CD14-positive monocyte (primary cell): Measurements from ENCODE around the gene PPP2R1A. TPM values are rescaled to one million over a fixed set of nuclear protein-coding genes. Genes with fewer than 3 reads are reported as not detected.

Source experiments
- DNase-seq, 3 donors: peaks; one replicate each; pipeline ENCODE4 v3.0.0-alpha.2; 2011 to 2022
- H2AFZ ChIP-seq: 2 replicates; pipeline ENCODE4 v1.6.0; 2012; ENCODE audit warnings: mild to moderate bottlenecking, low read depth, low read length, inconsistent platforms; ENCODE audit not compliant: insufficient read depth, poor library complexity, severe bottlenecking
- H3K27ac ChIP-seq, 2 donors: 1 replicate in 1 of 2; 2 replicates in 1 of 2; pipeline ENCODE4 v1.5.1; 2012 to 2013; ENCODE audit warnings: low read length in 2 of 2, control low read depth in 1 of 2, inconsistent platforms in 1 of 2, low read depth in 1 of 2, mild to moderate bottlenecking in 1 of 2
- H3K27me3 ChIP-seq, 2 donors: one replicate each; pipeline versions ENCODE4 v1.6.0 to v1.6.1; 2011 to 2013; ENCODE audit warnings: low read length in 2 of 2; ENCODE audit not compliant: control insufficient read depth in 2 of 2, insufficient read depth in 2 of 2
- H3K36me3 ChIP-seq, 2 donors: replicated peaks in 1 of 2; 1 replicate in 1 of 2; 2 replicates in 1 of 2; pipeline versions ENCODE4 v1.5.1 to v1.6.1; 2012 to 2013; ENCODE audit warnings: low read length in 2 of 2, control low read depth in 1 of 2, inconsistent platforms in 1 of 2, mild to moderate bottlenecking in 1 of 2; ENCODE audit not compliant: insufficient read depth in 2 of 2, control insufficient read depth in 1 of 2
- H3K4me1 ChIP-seq, 2 donors: 1 replicate in 1 of 2; 2 replicates in 1 of 2; pipeline versions ENCODE4 v1.5.1 to v1.6.1; 2012 to 2013; ENCODE audit warnings: low read length in 2 of 2, control low read depth in 1 of 2, inconsistent platforms in 1 of 2, mild to moderate bottlenecking in 1 of 2, moderate library complexity in 1 of 2; ENCODE audit not compliant: insufficient read depth in 2 of 2, control insufficient read depth in 1 of 2
- H3K4me2 ChIP-seq: replicated peaks from 2 replicates; pipeline ENCODE3; 2012; ENCODE audit warnings: low read length, moderate library complexity, mild to moderate bottlenecking; ENCODE audit not compliant: poor library complexity, severe bottlenecking; ENCODE audit errors: extremely low read depth
- H3K4me3 ChIP-seq, 3 experiments: fragments of 200-600 bp in 1 of 3; sonication (generic) in 1 of 3; replicated peaks in 1 of 3; 1 replicate in 2 of 3; 2 replicates in 1 of 3; pipeline ENCODE4 v1.5.1; 2011 to 2013; ENCODE audit warnings: low read length in 3 of 3, mild to moderate bottlenecking in 3 of 3, control low read depth in 2 of 3, low read depth in 2 of 3, inconsistent platforms in 1 of 3, moderate library complexity in 1 of 3
- H3K79me2 ChIP-seq: 2 replicates; pipeline ENCODE4 v1.6.0; 2012; ENCODE audit warnings: mild to moderate bottlenecking, control low read depth, inconsistent platforms, low read length, moderate library complexity; ENCODE audit not compliant: insufficient read depth
- H3K9ac ChIP-seq: 2 replicates; pipeline ENCODE4 v1.6.0; 2017; ENCODE audit warnings: low read length, mild to moderate bottlenecking; ENCODE audit not compliant: insufficient read depth, poor library complexity, severe bottlenecking
- H3K9me3 ChIP-seq, 2 donors: replicated peaks in 1 of 2; 1 replicate in 1 of 2; 2 replicates in 1 of 2; pipeline versions ENCODE4 v1.5.1 to v1.6.1; 2012 to 2013; ENCODE audit warnings: low read length in 2 of 2, control low read depth in 1 of 2; ENCODE audit not compliant: control insufficient read depth in 1 of 2, insufficient read depth in 1 of 2
- H4K20me1 ChIP-seq: 2 replicates; pipeline ENCODE4 v1.6.0; 2012; ENCODE audit warnings: mild to moderate bottlenecking, low read length, control low read depth, moderate library complexity; ENCODE audit not compliant: insufficient read depth
- H3K27ac Mint-ChIP-seq, 7 donors: one replicate each; pipeline ENCODE4 v1.8.0; 2020; ENCODE audit warnings: mild to moderate bottlenecking in 7 of 7, mixed read lengths in 7 of 7, moderate library complexity in 6 of 7, inconsistent platforms in 2 of 7
- H3K27me3 Mint-ChIP-seq, 3 donors: one replicate each; pipeline ENCODE4 v1.8.0; 2021 to 2022; ENCODE audit warnings: low read depth in 3 of 3, mild to moderate bottlenecking in 3 of 3, mixed read lengths in 3 of 3, moderate library complexity in 3 of 3, inconsistent platforms in 1 of 3
- H3K36me3 Mint-ChIP-seq, 2 donors: one replicate each; pipeline ENCODE4 v1.8.0; 2020; ENCODE audit warnings: mixed read lengths in 2 of 2, inconsistent platforms in 1 of 2, mild to moderate bottlenecking in 1 of 2
- H3K4me1 Mint-ChIP-seq: one replicate; pipeline ENCODE4 v1.8.0; 2020; ENCODE audit warnings: mild to moderate bottlenecking, mixed read lengths
- H3K4me3 Mint-ChIP-seq, 2 donors: one replicate each; pipeline ENCODE4 v1.8.0; 2020; ENCODE audit warnings: mild to moderate bottlenecking in 2 of 2, mixed read lengths in 2 of 2, moderate library complexity in 1 of 2
- H3K9me3 Mint-ChIP-seq, 7 donors: one replicate each; pipeline ENCODE4 v1.8.0; 2020 to 2022; ENCODE audit warnings: mixed read lengths in 7 of 7, mild to moderate bottlenecking in 6 of 7, moderate library complexity in 6 of 7, inconsistent platforms in 2 of 7
- WGBS: methylation state at CpG from one replicate; pipeline ENCODE4 v1.1.5; 2013; ENCODE audit warnings: missing lambda C conversion rate; ENCODE audit not compliant: insufficient coverage; 5-methylcytosine and 5-hydroxymethylcytosine counted together
- intact Hi-C, 2 donors: fragments of 100-400 bp; cut with micrococcal nuclease; formaldehyde crosslinking; loops; one replicate each; pipeline versions ENCODE4 v1.15.0 to v1.15.1; 2023
- polyA plus RNA-seq, 3 donors: library from polyadenylated mRNA; depleted of rRNA in 1 of 3; unstranded in 2 of 3; stranded (reverse) in 1 of 3; fragments of 300-500 nt in 2 of 3; fragments of >200 nt in 1 of 3; fragmentation: Illumina TruSeq in 2 of 3; gene quantifications; 1 replicate in 2 of 3; 2 replicates in 1 of 3; pipeline ENCODE4 v1.2.3, GENCODE V29; 2012 to 2021
- TF ChIP-seq, protein P1 (sequence below): fragments of 200-600 bp; IDR thresholded peaks from one replicate; pipeline ENCODE4 v1.8.0; 2022; ENCODE audit warnings: antibody characterized with exemption, mild to moderate bottlenecking

PPP2R1A gene
- polyA plus RNA-seq, 3 donors, result 79.9 to 151 (median 127) TPM

DNA sequence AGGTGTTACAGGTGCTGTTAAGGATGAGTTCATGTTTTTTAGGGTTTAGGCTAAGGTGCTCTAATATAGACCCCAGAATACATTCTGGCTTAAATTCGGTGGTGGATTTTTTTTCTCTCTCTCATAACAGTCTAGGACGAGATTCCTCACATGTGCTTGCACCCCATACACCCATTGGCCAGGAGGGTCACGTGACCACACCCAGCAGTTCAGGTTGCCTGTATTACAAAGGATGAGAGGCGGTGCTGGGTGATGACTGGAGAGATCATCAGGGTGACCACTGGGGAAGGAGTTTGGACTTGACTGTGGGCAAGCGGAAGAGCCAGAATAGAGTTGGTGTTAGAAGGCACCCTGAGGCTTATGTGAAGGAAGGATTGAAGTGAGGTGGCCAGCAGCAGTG lies 27.7 kb downstream of the PPP2R1A start:
- H3K9me3 Mint-ChIP-seq, result peaks cover 0 to 2% (median 0%) of the 10 kb centered on the region in 7 donors
- intact Hi-C loops, result no loop called here
- WGBS, result 98% methylated on average over 3 of the region's 5 CpGs
- no peak overlapping the region for H3K27ac ChIP-seq
- H3K36me3 Mint-ChIP-seq, result peaks cover 97 to 100% of the 10 kb centered on the region in 2 donors
- no peak overlapping the region for H3K4me2 ChIP-seq
- TF ChIP-seq, protein P1, sequence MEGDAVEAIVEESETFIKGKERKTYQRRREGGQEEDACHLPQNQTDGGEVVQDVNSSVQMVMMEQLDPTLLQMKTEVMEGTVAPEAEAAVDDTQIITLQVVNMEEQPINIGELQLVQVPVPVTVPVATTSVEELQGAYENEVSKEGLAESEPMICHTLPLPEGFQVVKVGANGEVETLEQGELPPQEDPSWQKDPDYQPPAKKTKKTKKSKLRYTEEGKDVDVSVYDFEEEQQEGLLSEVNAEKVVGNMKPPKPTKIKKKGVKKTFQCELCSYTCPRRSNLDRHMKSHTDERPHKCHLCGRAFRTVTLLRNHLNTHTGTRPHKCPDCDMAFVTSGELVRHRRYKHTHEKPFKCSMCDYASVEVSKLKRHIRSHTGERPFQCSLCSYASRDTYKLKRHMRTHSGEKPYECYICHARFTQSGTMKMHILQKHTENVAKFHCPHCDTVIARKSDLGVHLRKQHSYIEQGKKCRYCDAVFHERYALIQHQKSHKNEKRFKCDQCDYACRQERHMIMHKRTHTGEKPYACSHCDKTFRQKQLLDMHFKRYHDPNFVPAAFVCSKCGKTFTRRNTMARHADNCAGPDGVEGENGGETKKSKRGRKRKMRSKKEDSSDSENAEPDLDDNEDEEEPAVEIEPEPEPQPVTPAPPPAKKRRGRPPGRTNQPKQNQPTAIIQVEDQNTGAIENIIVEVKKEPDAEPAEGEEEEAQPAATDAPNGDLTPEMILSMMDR, result no peak
- no peaks in the 10 kb centered on the region for H3K4me1 Mint-ChIP-seq
- H2AFZ ChIP-seq, result no peak overlapping the region
- no peak overlapping the region for H3K4me3 Mint-ChIP-seq
- no peaks in the 10 kb centered on the region for H3K9me3 ChIP-seq
- H3K36me3 ChIP-seq, result peaks cover 98 to 100% of the 10 kb centered on the region in 2 donors
- H3K4me3 ChIP-seq, result no peak overlapping the region
- DNase-seq, result no peak
- H3K27ac Mint-ChIP-seq, result peak overlapping the region in 1 of 7 donors; percentile 48
- H3K27me3 Mint-ChIP-seq, result no peaks in the 10 kb centered on the region
- H3K79me2 ChIP-seq, result no peaks in the 10 kb centered on the region
- no peaks in the 10 kb centered on the region for H3K4me1 ChIP-seq
- no peaks in the 10 kb centered on the region for H4K20me1 ChIP-seq
- H3K9ac ChIP-seq, result no peak overlapping the region
- no peaks in the 10 kb centered on the region for H3K27me3 ChIP-seq

GRCh38 chr19:52219611-52220010 lies 29.8 kb downstream of the PPP2R1A start:
- Mint-ChIP-seq H3K4me1 (no peaks in the 10 kb centered on the region), H3K27me3 (no peaks in the 10 kb centered on the region), H3K36me3 (peaks cover 98 to 100% of the 10 kb centered on the region in 2 donors), H3K9me3 (peaks cover 0 to 2% (median 0%) of the 10 kb centered on the region in 7 donors), H3K27ac (peak overlapping the region in 2 of 7 donors; percentile 1 to 78), H3K4me3 (no peak overlapping the region)
- DNase-seq, result no peak
- no peak overlapping the region for H3K27ac ChIP-seq
- intact Hi-C loops, result no loop called here
- H3K9ac ChIP-seq, result no peak overlapping the region
- H4K20me1 ChIP-seq, result no peaks in the 10 kb centered on the region
- no peaks in the 10 kb centered on the region for H3K79me2 ChIP-seq
- no peaks in the 10 kb centered on the region for H3K27me3 ChIP-seq
- no peak overlapping the region for H3K4me3 ChIP-seq
- H3K4me2 ChIP-seq, result no peak overlapping the region
- no peak overlapping the region for H2AFZ ChIP-seq
- H3K9me3 ChIP-seq, result no peaks in the 10 kb centered on the region
- H3K36me3 ChIP-seq, result peaks cover 98 to 100% of the 10 kb centered on the region in 2 donors
- H3K4me1 ChIP-seq, result no peaks in the 10 kb centered on the region
- TF ChIP-seq, protein P1, result no peak
- WGBS, result 93% methylated on average over 8 of the region's 8 CpGs
